HFFc6 (cell line): ENCODE data around the gene HADHB. TPM values are rescaled to one million over a fixed set of nuclear protein-coding genes. Genes with fewer than 3 reads are reported as not detected.

Experiments used
- DNase-seq: peaks from one replicate; pipeline ENCODE4 v3.0.0-alpha.2; 2018
- H3K27ac Mint-ChIP-seq: 2 replicates; pipeline ENCODE4 v1.8.0; 2020; ENCODE audit warnings: mild to moderate bottlenecking, mixed read lengths
- H3K27me3 Mint-ChIP-seq: 2 replicates; pipeline ENCODE4 v1.8.0; 2021; ENCODE audit warnings: mild to moderate bottlenecking, moderate library complexity, mixed read lengths; ENCODE audit not compliant: insufficient read depth
- H3K36me3 Mint-ChIP-seq: 2 replicates; pipeline ENCODE4 v1.8.0; 2021; ENCODE audit warnings: low read depth, mixed read lengths
- H3K4me1 Mint-ChIP-seq: 2 replicates; pipeline ENCODE4 v1.8.0; 2020; ENCODE audit warnings: low read depth, mixed read lengths
- H3K4me3 Mint-ChIP-seq: 2 replicates; pipeline ENCODE4 v1.8.0; 2020; ENCODE audit warnings: mild to moderate bottlenecking, moderate library complexity, mixed read lengths
- H3K9me3 Mint-ChIP-seq: 2 replicates; pipeline ENCODE4 v1.8.0; 2020; ENCODE audit warnings: mild to moderate bottlenecking, mixed read lengths
- total RNA-seq, 6 experiments: library from RNA; stranded (reverse); fragmentation: NEBNext Ultra II Directional; extraction: Animal tissue kit (Norgen Biotek cat#: 25700); gene quantifications; 2 replicates in 1 of 6; 3 replicates in 5 of 6; pipeline ENCODE4 v1.2.3, GENCODE V29; 2021
- TF ChIP-seq, protein P1 (sequence below): fragments of 200-600 bp; sonication (generic); IDR thresholded peaks from 2 replicates; pipeline ENCODE4 v1.5.0; 2021; ENCODE audit warnings: antibody characterized with exemption, mild to moderate bottlenecking

The HADHB gene
- total RNA-seq, 6 experiments from 2014 or later, result 93.9 to 119 (median 112) TPM

GRCh38 chr2:26235089-26235488 is 9.7 kb upstream of the HADHB start:
- Mint-ChIP-seq H3K4me3 (no peak overlapping the region), H3K4me1 (peaks cover 19% of the 10 kb centered on the region), H3K9me3 (no peaks in the 10 kb centered on the region), H3K27me3 (no peaks in the 10 kb centered on the region; the same call in 1 of the 2 replicates), H3K36me3 (peaks cover 13% of the 10 kb centered on the region), H3K27ac (no peak overlapping the region)
- no peak for DNase-seq
- TF ChIP-seq, protein P1, sequence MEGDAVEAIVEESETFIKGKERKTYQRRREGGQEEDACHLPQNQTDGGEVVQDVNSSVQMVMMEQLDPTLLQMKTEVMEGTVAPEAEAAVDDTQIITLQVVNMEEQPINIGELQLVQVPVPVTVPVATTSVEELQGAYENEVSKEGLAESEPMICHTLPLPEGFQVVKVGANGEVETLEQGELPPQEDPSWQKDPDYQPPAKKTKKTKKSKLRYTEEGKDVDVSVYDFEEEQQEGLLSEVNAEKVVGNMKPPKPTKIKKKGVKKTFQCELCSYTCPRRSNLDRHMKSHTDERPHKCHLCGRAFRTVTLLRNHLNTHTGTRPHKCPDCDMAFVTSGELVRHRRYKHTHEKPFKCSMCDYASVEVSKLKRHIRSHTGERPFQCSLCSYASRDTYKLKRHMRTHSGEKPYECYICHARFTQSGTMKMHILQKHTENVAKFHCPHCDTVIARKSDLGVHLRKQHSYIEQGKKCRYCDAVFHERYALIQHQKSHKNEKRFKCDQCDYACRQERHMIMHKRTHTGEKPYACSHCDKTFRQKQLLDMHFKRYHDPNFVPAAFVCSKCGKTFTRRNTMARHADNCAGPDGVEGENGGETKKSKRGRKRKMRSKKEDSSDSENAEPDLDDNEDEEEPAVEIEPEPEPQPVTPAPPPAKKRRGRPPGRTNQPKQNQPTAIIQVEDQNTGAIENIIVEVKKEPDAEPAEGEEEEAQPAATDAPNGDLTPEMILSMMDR, result peak; percentile 52; the same call in 1 of the 2 replicates

DNA sequence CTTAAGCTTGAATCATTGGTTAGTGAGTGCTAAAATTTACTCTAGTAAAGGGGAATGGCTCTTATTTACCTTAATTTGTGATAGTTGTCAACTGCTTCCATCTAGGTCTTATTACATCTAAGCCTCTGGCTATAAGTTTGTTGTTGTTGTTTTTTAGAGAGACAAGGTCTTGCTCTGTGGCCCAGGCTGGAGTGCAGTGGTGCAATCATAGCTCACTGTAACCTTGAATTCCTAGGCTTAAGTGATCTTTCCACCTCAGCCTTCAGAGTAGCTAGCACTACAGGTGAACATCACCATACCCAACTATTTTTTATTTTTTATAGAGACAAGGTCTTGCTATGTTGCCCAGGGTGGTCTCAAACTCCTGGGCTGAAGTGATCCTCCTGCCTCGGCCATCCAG is 6.9 kb upstream of the HADHB start:
- H3K4me3 Mint-ChIP-seq, result no peak overlapping the region
- DNase-seq, result no peak
- H3K36me3 Mint-ChIP-seq, result peaks cover 7% of the 10 kb centered on the region; the same call in 1 of the 2 replicates
- no peak overlapping the region for H3K27ac Mint-ChIP-seq
- no peaks in the 10 kb centered on the region for H3K9me3 Mint-ChIP-seq
- TF ChIP-seq, protein P1, result no peak
- no peaks in the 10 kb centered on the region; the same call in 1 of the 2 replicates for H3K27me3 Mint-ChIP-seq
- H3K4me1 Mint-ChIP-seq, result peaks cover 46% of the 10 kb centered on the region

GRCh38 chr2:26238311-26238958 is 6.3 kb upstream of the HADHB start:
- H3K4me1 Mint-ChIP-seq, result peaks cover 51% of the 10 kb centered on the region
- no peak overlapping the region for H3K4me3 Mint-ChIP-seq
- TF ChIP-seq, protein P1, result no peak
- no peaks in the 10 kb centered on the region for H3K9me3 Mint-ChIP-seq
- no peak for DNase-seq
- no peaks in the 10 kb centered on the region; the same call in 1 of the 2 replicates for H3K27me3 Mint-ChIP-seq
- H3K36me3 Mint-ChIP-seq, result peaks cover 7% of the 10 kb centered on the region; the same call in 1 of the 2 replicates
- no peak overlapping the region for H3K27ac Mint-ChIP-seq

DNA sequence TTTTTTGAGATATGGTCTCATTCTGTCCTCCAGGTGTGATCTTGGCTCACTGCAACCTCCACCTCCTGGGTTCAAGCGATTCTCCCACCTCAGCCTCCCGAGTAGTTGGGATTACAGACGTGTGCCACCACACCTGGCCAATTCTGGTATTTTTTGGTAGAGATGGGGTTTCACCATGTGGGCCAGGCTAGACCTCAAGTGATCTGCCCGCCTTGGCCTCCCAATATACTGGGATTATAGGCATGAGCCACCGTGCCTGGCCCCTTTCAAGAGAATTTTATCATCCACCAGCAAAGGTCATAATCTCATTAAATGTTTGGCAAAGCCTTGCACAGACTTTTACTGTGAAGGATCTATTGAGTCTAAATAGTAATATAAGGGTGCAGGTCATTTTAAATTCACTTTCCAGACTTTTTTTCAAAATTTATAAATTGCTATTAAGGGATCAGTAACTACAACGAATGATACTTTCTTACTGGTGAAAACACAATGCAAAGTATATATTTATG is 2.8 kb upstream of the HADHB start:
- Mint-ChIP-seq H3K9me3 (no peaks in the 10 kb centered on the region), H3K36me3 (no peaks in the 10 kb centered on the region), H3K27me3 (no peaks in the 10 kb centered on the region; the same call in 1 of the 2 replicates), H3K4me3 (peak overlapping the region; percentile 50; the same call in 1 of the 2 replicates), H3K4me1 (peaks cover 65% of the 10 kb centered on the region), H3K27ac (no peak overlapping the region)
- TF ChIP-seq, protein P1, result no peak
- no peak for DNase-seq

DNA sequence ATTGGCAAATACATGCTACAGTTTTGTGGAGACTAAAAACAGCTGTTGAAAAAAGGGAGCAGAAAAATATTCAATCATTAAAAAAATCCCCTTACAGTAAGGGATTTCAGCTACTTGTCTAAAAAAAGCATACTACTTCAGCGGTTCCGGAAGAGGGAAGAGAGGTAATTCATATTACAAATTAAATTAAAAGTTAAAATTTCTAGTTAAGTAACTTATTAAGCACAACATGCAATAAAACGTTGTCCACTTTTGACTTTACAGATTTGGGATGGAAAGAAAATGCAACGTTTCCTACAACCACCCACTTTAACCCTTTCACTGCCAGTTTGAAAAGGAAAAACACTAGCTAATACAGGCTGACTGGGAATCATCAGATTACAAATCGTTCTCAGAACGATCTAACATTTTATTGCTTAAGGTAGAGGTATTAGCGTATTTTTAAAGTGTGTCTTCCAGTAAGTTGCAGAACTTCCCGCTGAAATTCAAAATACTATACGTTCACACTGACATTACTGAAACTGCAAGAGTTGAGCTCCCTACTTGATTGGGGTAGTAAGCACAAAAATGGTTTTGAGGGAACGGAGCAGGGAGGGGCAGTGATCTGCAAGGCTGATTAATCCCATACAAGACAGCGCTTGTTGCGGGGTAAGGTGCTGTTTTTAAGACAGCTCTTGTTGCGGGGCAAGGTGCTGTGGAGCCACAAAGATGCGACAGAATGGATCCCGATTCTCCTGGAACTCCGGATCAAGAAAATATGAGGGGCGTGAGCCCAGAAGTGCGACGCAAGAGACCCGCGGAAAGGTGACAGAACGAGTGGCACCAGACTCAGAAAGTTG is 1.1 kb upstream of the HADHB start:
- Mint-ChIP-seq H3K9me3 (no peaks in the 10 kb centered on the region), H3K27me3 (no peaks in the 10 kb centered on the region), H3K27ac (peak overlapping the region; percentile 99), H3K4me1 (peaks cover 60% of the 10 kb centered on the region), H3K4me3 (peak overlapping the region; percentile 99), H3K36me3 (no peaks in the 10 kb centered on the region)
- TF ChIP-seq, protein P1, result no peak
- peak; percentile 9 for DNase-seq
